GM21576 (cell line): Measurements from ENCODE around the gene RAMACL.
"Not testable (repeated sequence)": the region's sequence is repeated elsewhere in the genome, so short reads cannot be mapped to it uniquely, and the experiment has no call there.

ENCODE experiments used
- ATAC-seq: cut with Tn5 transposase; IDR thresholded peaks from one replicate; pipeline ENCODE4 v1.9.1; 2021; ENCODE audit warnings: mild to moderate bottlenecking, moderate library complexity; ENCODE audit not compliant: unreplicated experiment

Gene RAMACL

GRCh38 chr6:166539011-166539385 lies 47.5 kb downstream of the RAMACL start:
- ATAC-seq, result not testable (repeated sequence)

- ATAC-seq, result no peak
These were observed 48.0 kb downstream of the RAMACL start for GRCh38 chr6:166538297-166539010.

DNA sequence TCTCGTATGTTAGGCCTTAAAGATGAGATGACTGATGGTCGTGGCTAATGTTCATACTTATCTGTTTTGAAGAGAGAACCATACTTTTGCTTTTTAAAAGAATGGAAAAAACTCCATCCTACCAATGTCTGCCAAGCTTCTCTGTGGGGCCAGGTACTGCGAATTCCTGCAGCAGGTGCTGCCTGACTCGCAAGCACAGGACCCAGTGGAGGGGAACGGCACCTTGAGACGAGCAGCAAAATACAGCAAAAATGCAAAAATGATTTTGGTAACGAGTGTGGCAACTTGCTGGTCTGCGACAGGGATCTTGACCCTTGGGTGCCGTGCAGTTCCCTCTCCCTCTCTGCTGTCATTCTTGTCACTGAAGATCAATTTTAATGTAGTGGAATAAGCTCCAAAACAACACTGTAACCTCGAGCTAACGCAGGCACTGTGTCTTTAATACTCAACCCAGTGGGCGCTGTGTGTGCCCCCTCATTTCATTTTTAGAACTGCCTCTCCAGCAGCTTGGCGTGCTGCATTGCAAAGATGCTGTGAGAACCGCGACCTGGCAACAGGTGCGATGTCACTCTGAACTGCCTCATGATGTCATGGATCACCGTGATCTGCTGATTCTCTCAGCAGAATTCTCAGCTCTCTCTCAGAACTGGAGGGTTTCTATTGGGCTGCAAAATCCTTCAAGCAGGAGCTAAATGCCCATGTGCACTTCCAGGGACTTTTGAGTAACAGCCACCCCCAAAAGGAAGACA lies 51.6 kb downstream of the RAMACL start:
- no peak for ATAC-seq

GRCh38 chr6:166533205-166533824 lies 53.2 kb downstream of the RAMACL start:
- ATAC-seq, result no peak
